HG02763 (cell line): ENCODE data around the gene TNFAIP3.
"Not testable (repeated sequence)": the region's sequence is repeated elsewhere in the genome, so short reads cannot be mapped to it uniquely, and the experiment has no call there.

Experiments
- ATAC-seq: cut with Tn5 transposase; IDR thresholded peaks from one replicate; pipeline ENCODE4 v1.9.1; 2021; ENCODE audit warnings: mild to moderate bottlenecking, moderate library complexity; ENCODE audit not compliant: unreplicated experiment

TNFAIP3 gene

DNA sequence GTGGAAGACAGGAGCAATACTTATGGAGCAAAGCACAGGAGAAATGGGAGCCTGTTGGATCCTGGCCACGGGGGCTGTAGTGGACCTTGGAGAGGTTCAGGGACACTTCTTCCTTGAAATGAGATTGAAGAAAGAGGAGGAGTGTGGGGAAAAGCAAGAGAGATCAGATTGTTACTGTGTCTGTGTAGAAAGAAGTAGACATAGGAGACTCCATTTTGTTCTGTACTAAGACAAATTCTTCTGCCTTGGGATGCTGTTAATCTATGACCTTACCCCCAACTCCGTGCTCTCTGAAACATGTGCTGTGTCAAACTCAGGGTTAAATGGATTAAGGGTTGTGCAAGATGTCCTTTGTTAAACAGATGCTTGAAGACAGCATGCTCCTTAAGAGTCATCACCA, 22.7 kb upstream of the TNFAIP3 start:
- not testable (repeated sequence) for ATAC-seq

GRCh38 chr6:137844773-137845172, 22.3 kb upstream of the TNFAIP3 start:
- ATAC-seq: not testable (repeated sequence)

DNA sequence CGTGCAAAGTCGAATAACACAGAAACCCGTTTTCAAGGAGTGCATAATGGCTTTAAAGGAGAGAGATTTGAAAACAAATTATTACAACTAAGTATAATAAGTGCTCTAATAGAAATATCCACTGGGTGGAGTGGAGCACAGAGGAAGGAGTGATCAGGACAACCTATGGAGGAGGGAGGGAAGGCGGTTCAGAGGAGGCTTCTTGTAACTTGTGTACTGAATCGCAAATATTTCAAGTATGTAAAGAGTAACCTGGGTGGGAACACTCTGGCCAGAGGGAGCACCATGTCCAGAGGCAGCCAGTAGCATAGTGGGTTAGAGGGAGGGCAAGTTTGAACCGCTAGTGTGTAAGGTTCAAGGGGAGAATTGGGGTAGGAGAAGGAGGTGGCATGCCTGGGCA, 21.6 kb upstream of the TNFAIP3 start:
- no peak for ATAC-seq

GRCh38 chr6:137846274-137846673, 20.8 kb upstream of the TNFAIP3 start:
- ATAC-seq: no peak

GRCh38 chr6:137846772-137847313, 20.2 kb upstream of the TNFAIP3 start:
- ATAC-seq: no peak

DNA sequence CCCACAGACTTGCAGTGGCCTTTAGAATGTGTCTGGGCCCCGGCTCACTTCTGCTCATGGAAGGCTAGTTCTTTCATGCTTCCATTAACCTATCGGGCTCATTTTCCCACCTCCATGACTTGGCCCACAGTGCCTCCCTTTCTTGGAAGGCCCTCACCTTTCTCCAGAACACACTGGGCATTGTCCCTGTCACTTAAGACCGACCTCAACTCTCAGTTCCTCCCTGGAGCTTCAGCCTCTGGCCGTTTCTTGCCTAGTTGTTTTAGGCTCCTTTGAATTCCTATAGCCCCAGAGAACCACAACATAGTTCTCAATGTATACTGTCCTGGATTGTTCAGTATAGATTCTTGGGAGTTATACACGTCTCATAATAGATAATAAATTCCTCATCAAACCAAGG, 19.3 kb upstream of the TNFAIP3 start:
- no peak for ATAC-seq

GRCh38 chr6:137848672-137849071, 18.4 kb upstream of the TNFAIP3 start:
- ATAC-seq: no peak

GRCh38 chr6:137849181-137849980, 17.7 kb upstream of the TNFAIP3 start:
- ATAC-seq: no peak

DNA sequence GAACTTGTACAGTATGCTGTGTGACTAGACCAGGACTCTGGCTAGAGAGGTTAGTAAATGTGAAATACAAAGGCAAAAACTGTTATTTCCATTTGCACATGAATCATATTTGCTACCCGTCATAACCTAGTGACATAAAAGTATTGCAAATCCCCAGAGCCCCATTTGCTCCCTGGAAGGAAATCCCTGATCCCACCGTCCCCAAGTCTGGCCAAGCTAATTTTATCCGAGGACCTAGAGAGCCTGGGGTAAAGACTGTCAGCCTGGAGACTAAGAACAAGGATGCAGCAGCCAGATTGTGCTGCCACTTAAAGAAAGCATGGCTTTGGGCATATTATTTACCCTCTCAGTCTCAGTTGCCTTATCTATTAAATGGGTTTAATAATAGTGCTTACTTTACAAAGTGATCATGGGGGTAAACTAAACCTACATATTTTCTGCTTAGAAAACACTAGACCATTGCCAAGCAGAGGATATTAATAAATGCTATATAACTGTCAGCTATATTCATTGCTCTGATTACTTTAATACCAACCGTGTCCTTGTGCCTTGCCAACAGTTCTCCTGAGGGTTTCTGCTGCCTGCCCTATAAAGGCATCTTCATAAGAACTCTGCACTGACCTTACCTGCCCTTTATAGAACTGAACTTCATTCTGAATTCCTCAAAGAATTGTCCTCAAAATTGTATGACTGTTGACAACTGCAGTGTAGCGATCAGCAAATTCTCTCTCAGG, 16.9 kb upstream of the TNFAIP3 start:
- no peak for ATAC-seq

DNA sequence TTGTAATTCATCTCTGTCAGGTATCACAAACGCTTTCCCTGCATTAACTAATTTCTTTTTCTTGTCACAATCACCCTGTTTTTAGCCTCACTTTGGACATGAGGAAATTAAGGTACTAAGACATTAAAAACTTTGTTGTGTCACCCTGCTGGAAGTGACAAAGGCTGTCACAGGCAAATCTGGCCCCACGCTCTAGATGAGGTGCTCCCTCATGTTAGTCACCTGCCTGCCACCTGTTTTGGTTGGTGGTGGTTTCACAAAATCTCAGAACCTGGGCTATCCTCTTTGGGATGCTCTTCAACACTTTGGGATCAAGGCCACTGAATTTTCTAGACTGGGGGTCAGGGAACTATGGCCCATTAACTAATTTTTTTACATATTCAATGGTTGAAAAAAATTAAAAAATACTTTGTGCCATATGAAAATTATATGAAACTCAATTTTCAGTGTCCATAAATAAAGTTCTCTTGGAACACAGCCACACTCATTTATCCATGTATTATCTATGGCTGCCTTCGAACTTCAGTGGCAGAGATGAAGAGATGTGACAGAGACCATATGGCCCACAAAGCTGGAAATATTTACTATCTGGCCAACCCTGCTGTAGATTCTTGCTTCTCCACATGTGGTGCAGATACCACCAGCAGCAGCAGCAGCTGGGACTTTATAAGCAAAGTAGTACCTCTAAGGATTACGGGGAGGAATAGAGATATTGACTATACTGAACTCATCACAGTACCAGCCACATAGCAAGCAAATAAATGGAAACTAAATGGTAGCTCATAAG, 16.1 kb upstream of the TNFAIP3 start:
- ATAC-seq: no peak

GRCh38 chr6:137851669-137852068, 15.4 kb upstream of the TNFAIP3 start:
- ATAC-seq: no peak

- no peak for ATAC-seq
Measured at GRCh38 chr6:137852346-137852745, 14.7 kb upstream of the TNFAIP3 start.

DNA sequence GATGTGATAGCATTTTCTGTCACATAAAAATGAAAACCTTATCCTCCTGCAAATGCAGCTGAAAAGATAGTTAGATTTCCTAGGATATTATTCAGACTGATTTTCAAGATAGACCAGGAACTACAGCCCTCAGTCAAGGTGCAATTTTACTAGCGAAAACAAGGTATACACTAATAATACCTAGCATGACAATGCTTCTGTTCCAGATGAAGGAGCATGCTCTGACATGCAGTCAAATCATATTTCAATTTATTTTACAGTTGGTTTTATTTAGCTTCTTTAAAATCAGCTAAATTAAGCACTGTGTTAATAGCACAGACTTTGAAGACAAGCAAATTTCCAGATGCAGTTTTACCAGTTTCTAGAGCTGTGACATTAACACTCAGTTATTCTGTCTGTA, 14.2 kb upstream of the TNFAIP3 start:
- no peak for ATAC-seq

DNA sequence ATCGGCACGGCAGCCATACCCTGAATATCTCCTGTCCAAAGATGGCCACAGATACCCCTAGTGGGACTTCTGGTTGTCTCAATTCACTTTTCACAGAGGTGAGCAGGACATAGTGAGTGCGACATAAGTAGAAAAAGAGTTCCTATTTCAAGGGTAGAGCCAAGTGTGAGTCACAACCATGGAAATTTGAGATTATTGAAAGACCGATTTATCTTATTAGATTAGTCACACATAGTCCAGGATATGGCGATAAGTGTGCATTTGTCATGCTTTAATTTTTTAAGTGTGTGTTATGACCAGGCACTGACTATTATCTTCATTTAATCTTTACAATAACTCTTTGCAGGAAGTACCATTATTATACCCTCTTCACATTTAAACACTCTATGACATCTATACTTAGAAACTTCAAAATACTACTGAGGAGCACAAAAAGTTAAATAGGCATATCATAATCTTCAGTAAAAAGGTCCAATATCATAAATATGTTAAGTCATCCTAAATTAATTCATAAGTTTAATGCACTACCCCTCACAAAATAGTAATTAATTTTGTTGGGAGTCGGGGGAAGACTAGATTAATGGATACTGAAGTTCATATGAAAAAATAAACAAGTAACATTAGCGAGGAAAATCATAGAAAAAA, 13.4 kb upstream of the TNFAIP3 start:
- ATAC-seq: no peak

GRCh38 chr6:137856138-137856898, 10.7 kb upstream of the TNFAIP3 start:
- no peak for ATAC-seq

- no peak for ATAC-seq
Measured at GRCh38 chr6:137859025-137859424, 8.0 kb upstream of the TNFAIP3 start.

DNA sequence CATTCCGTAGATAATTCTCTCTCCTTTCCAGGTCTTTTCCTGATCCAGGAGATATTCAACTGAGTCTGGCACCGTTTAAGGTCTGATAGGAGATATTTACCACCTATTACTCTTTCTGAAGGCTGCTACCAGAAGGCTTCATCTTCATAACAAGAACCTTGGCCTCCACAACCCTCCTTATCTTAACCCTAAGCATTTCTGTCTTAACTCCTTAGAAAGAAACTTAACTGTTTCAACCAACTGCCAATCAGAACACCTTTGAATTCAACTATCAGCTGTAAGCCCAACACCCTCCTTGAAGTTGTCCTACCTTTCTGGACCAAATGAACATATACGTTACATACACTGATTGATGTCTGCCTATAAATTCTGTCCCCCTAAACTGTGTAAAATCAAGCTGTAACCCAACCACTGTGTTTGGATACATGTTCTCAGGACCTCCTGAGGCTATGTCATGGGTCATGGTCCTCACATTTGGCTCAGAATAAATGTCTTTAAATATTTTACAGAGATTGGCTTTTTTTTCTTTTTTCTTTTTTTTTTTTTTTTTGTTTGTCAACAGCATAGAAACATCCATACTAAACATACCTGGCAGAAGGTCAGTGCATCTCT, 6.6 kb upstream of the TNFAIP3 start:
- no peak for ATAC-seq

DNA sequence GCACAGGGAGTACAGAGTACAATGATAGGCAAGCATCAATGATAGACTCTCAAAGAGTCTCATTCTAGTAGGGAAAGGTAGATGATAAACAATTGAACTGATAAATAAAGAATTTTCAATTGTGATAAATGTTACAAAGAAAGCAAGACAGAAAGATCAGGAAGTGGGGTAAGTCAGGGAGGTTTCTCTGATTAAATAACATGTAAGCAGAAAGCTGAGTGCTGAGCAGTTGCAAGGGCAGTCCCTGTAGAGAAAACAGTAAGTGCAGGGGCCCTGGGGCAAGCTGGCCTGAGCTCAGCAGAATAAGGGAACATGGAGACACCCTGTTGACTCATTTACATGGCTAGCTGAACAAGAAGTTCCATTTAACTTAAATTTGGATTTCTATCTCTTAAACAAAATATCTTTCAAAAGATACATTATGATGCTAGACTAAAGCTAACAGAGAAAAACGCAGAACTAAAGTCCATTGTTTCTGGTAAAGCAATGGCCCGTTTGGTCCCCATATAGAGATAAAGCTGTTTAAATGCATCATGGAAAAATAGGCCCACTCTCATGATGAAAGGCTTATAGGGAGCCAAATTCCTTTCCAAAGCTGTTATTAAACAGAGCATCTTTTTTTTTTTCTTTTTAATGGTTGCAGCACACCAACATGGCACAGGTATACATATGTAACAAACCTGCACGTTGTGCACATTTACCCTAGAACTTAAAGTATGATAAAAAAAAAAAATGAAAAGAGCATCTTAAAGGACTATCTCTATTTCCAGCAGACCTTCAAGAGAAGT, 5.3 kb upstream of the TNFAIP3 start:
- no peak for ATAC-seq
